H9 (cell line): Measurements from ENCODE around the gene PSTPIP1. TPM values are rescaled to one million over a fixed set of nuclear protein-coding genes. Genes with fewer than 3 reads are reported as not detected.

Source experiments
- DNase-seq: peaks from one replicate; pipeline ENCODE4 v3.0.0-alpha.2; 2017
- H2AFZ ChIP-seq: one replicate; pipeline ENCODE4 v1.6.1; 2013; ENCODE audit warnings: mild to moderate bottlenecking, low read length, control low read depth, moderate library complexity
- H2AK5ac ChIP-seq: 2 replicates; pipeline ENCODE4 v1.6.1; 2013; ENCODE audit warnings: low read length, control low read depth, mixed read lengths; ENCODE audit not compliant: insufficient read length
- H2BK120ac ChIP-seq: one replicate; pipeline ENCODE4 v1.6.1; 2013; ENCODE audit warnings: low read depth, mild to moderate bottlenecking, low read length, control low read depth, inconsistent platforms; ENCODE audit not compliant: poor library complexity, severe bottlenecking
- H2BK12ac ChIP-seq: 2 replicates; pipeline ENCODE4 v1.6.1; 2013; ENCODE audit warnings: low read length, control low read depth, mixed read lengths, low read depth; ENCODE audit not compliant: insufficient read length
- H2BK15ac ChIP-seq: 2 replicates; pipeline ENCODE4 v1.6.1; 2013; ENCODE audit warnings: low read depth, low read length, control low read depth
- H2BK20ac ChIP-seq: one replicate; pipeline ENCODE4 v1.6.1; 2013; ENCODE audit warnings: low read depth, mild to moderate bottlenecking, low read length, control low read depth, inconsistent platforms; ENCODE audit not compliant: poor library complexity, severe bottlenecking
- H2BK5ac ChIP-seq: 2 replicates; pipeline ENCODE4 v1.6.1; 2013; ENCODE audit warnings: low read length, control low read depth, mixed read lengths; ENCODE audit not compliant: insufficient read length
- H3K14ac ChIP-seq: 2 replicates; pipeline ENCODE4 v1.6.1; 2013; ENCODE audit warnings: low read length, control low read depth; ENCODE audit not compliant: insufficient read depth
- H3K18ac ChIP-seq: 2 replicates; pipeline ENCODE4 v1.6.1; 2013; ENCODE audit warnings: low read depth, mild to moderate bottlenecking, mixed read lengths, low read length, control low read depth; ENCODE audit not compliant: insufficient read length
- H3K23ac ChIP-seq: 2 replicates; pipeline ENCODE4 v1.6.1; 2013; ENCODE audit warnings: low read length, control low read depth, mixed read lengths, low read depth; ENCODE audit not compliant: insufficient read length
- H3K23me2 ChIP-seq: 2 replicates; pipeline ENCODE4 v1.6.1; 2013; ENCODE audit warnings: low read depth, mild to moderate bottlenecking, mixed read lengths, low read length, control low read depth; ENCODE audit not compliant: insufficient read length, poor library complexity, severe bottlenecking
- H3K27ac ChIP-seq: 2 replicates; pipeline ENCODE4 v1.5.1; 2013; ENCODE audit warnings: low read length, control low read depth, mixed read lengths, low read depth; ENCODE audit not compliant: insufficient read length
- H3K27me3 ChIP-seq: 2 replicates; pipeline ENCODE4 v1.6.1; 2013; ENCODE audit warnings: low read length, control low read depth, inconsistent platforms; ENCODE audit not compliant: insufficient read depth
- H3K4ac ChIP-seq: 2 replicates; pipeline ENCODE4 v1.6.1; 2013; ENCODE audit warnings: low read depth, mild to moderate bottlenecking, control low read depth, inconsistent platforms, low read length, moderate library complexity
- H3K4me1 ChIP-seq: 2 replicates; pipeline ENCODE4 v1.6.1; 2013; ENCODE audit warnings: low read length, control low read depth, inconsistent platforms; ENCODE audit not compliant: insufficient read depth
- H3K4me2 ChIP-seq: 2 replicates; pipeline ENCODE4 v1.6.1; 2013; ENCODE audit warnings: low read length, control low read depth, mixed read lengths; ENCODE audit not compliant: insufficient read length, insufficient read depth
- H3K56ac ChIP-seq: 2 replicates; pipeline ENCODE4 v1.6.1; 2013; ENCODE audit warnings: low read depth, mild to moderate bottlenecking, mixed read lengths, low read length, control low read depth; ENCODE audit not compliant: insufficient read length
- H3K79me1 ChIP-seq: 2 replicates; pipeline ENCODE4 v1.6.1; 2013; ENCODE audit warnings: low read depth, mild to moderate bottlenecking, moderate library complexity, low read length, control low read depth, inconsistent platforms; ENCODE audit not compliant: insufficient read depth, poor library complexity, severe bottlenecking
- H3K79me2 ChIP-seq: 2 replicates; pipeline ENCODE4 v1.6.1; 2013; ENCODE audit warnings: low read length, control low read depth, inconsistent platforms; ENCODE audit not compliant: insufficient read depth
- H3K9ac ChIP-seq: 2 replicates; pipeline ENCODE4 v1.6.1; 2013; ENCODE audit warnings: low read length, control low read depth, mixed read lengths; ENCODE audit not compliant: insufficient read length; ENCODE audit errors: extremely low read depth
- H3K9me3 ChIP-seq: one replicate; pipeline ENCODE4 v1.6.1; 2013; ENCODE audit warnings: low read depth, low read length, inconsistent platforms; ENCODE audit not compliant: control insufficient read depth
- H3T11ph ChIP-seq: one replicate; pipeline ENCODE4 v1.6.1; 2013; ENCODE audit warnings: mild to moderate bottlenecking, low read length, control low read depth, inconsistent platforms
- H4K20me1 ChIP-seq: one replicate; pipeline ENCODE4 v1.6.1; 2013; ENCODE audit not compliant: control insufficient read depth, insufficient read length, insufficient read depth
- H4K5ac ChIP-seq: 2 replicates; pipeline ENCODE4 v1.6.1; 2013; ENCODE audit warnings: low read depth, mild to moderate bottlenecking, mixed read lengths, low read length, control low read depth; ENCODE audit not compliant: insufficient read length
- H4K8ac ChIP-seq: replicated peaks from 2 replicates; pipeline ENCODE4 v1.6.1; 2013; ENCODE audit warnings: low read length, control low read depth, mixed read lengths, low read depth; ENCODE audit not compliant: insufficient read length
- H4K91ac ChIP-seq: 2 replicates; pipeline ENCODE4 v1.6.1; 2013; ENCODE audit warnings: low read depth, mild to moderate bottlenecking, moderate library complexity, mixed read lengths, low read length, control low read depth; ENCODE audit not compliant: insufficient read length
- H3K27ac Mint-ChIP-seq, 3 experiments: 2 replicates in 2 of 3; 3 replicates in 1 of 3; pipeline ENCODE4 v1.8.0; 2020 to 2021; ENCODE audit warnings: mixed read lengths in 3 of 3, mild to moderate bottlenecking in 1 of 3, moderate library complexity in 1 of 3
- H3K27me3 Mint-ChIP-seq: 2 replicates; pipeline ENCODE4 v1.8.0; 2021; ENCODE audit warnings: low read depth, mild to moderate bottlenecking, moderate library complexity, mixed read lengths
- H3K36me3 Mint-ChIP-seq, 3 experiments: 2 replicates in 2 of 3; 3 replicates in 1 of 3; pipeline ENCODE4 v1.8.0; 2020 to 2021; ENCODE audit warnings: low read depth in 3 of 3, mixed read lengths in 3 of 3; ENCODE audit not compliant: insufficient read depth in 1 of 3
- H3K4me1 Mint-ChIP-seq, 2 experiments: 2 replicates each; pipeline ENCODE4 v1.8.0; 2020; ENCODE audit warnings: mixed read lengths in 2 of 2
- H3K4me3 Mint-ChIP-seq, 2 experiments: 2 replicates in 1 of 2; 3 replicates in 1 of 2; pipeline ENCODE4 v1.8.0; 2020 to 2021; ENCODE audit warnings: mild to moderate bottlenecking in 2 of 2, mixed read lengths in 2 of 2, moderate library complexity in 1 of 2
- H3K9me3 Mint-ChIP-seq, 2 experiments: 2 replicates in 1 of 2; 3 replicates in 1 of 2; pipeline ENCODE4 v1.8.0; 2020; ENCODE audit warnings: mild to moderate bottlenecking in 2 of 2, mixed read lengths in 2 of 2, moderate library complexity in 1 of 2
- WGBS: extraction: QIAGEN DNeasy Blood & Tissue Kit; methylation state at CpG from one replicate; pipeline ENCODE4 v1.1.7; 2013; ENCODE audit warnings: missing lambda C conversion rate, low lambda C conversion rate, mixed read lengths; ENCODE audit not compliant: insufficient read length; ENCODE audit errors: extremely low coverage; 5-methylcytosine and 5-hydroxymethylcytosine counted together
- total RNA-seq: library from RNA; stranded (reverse); gene quantifications from 2 replicates; pipeline ENCODE4 v1.2.1, GENCODE V29; 2021
- TF ChIP-seq, protein P1 (sequence below): fragments of 200-600 bp; sonication (generic); conservative IDR thresholded peaks from 3 replicates; pipeline ENCODE4 v1.8.0; 2021; ENCODE audit warnings: antibody characterized with exemption, mild to moderate bottlenecking

The PSTPIP1 gene
- total RNA-seq, 1 experiment from 2014 or later, result 1.8 TPM

DNA sequence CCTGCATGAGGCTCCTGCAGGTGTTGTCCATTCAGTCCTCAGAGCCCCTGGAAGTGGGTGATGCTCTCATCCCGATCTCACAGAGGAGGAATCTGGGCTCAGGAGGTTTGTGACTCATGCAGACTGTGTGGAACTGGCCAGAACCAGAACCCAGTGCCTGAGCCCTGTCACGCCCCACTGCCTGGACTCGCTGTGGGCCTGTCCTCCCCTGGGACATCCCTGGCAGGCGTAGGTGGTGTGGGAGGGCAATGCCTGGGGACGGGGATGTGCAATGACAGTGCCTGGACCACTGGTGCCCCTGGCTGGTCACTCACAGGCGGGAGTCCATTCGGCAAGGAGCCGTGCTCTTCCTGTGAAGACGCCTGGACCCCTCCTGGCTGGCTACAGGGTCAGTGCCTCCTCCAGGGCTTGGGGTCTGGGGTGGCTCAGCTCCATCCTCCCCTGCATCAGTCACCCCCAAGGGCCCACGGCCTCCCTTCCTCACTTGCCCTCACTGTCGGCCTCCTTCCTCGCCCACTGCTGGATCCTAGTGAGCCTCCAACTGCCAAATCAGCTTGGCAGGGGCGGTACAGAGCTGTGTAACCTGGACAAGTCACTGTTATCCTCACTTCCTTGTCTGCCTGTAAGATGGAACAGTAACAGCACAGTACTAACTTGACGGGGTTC, 14.9 kb downstream of the PSTPIP1 start:
- Histone ChIP-seq H3K56ac (no peak overlapping the region), H3K79me2 (no peaks in the 10 kb centered on the region), H3K79me1 (no peaks in the 10 kb centered on the region), H3K9me3 (no peaks in the 10 kb centered on the region), H2AFZ (no peak overlapping the region), H4K5ac (no peak overlapping the region), H2BK5ac (no peak overlapping the region), H3K14ac (no peak overlapping the region), H3K27ac (no peak overlapping the region), H4K8ac (no peak overlapping the region), H3K18ac (no peak overlapping the region), H3K9ac (no peak overlapping the region), H3K4me1 (no peaks in the 10 kb centered on the region), H4K91ac (no peak overlapping the region), H3K23me2 (no peaks in the 10 kb centered on the region), H3K4me2 (no peak overlapping the region), H2BK120ac (no peak overlapping the region), H4K20me1 (no peaks in the 10 kb centered on the region), H3K23ac (no peak overlapping the region), H3K27me3 (no peaks in the 10 kb centered on the region), H2BK20ac (no peak overlapping the region), H2AK5ac (no peak overlapping the region), H3K4ac (no peak overlapping the region), H2BK15ac (no peak overlapping the region), H3T11ph (no peak overlapping the region), H2BK12ac (no peak overlapping the region)
- no peak for DNase-seq
- TF ChIP-seq, protein P1, sequence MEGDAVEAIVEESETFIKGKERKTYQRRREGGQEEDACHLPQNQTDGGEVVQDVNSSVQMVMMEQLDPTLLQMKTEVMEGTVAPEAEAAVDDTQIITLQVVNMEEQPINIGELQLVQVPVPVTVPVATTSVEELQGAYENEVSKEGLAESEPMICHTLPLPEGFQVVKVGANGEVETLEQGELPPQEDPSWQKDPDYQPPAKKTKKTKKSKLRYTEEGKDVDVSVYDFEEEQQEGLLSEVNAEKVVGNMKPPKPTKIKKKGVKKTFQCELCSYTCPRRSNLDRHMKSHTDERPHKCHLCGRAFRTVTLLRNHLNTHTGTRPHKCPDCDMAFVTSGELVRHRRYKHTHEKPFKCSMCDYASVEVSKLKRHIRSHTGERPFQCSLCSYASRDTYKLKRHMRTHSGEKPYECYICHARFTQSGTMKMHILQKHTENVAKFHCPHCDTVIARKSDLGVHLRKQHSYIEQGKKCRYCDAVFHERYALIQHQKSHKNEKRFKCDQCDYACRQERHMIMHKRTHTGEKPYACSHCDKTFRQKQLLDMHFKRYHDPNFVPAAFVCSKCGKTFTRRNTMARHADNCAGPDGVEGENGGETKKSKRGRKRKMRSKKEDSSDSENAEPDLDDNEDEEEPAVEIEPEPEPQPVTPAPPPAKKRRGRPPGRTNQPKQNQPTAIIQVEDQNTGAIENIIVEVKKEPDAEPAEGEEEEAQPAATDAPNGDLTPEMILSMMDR, result no peak
- Mint-ChIP-seq H3K9me3 (no peaks in the 10 kb centered on the region), H3K36me3 (no peaks in the 10 kb centered on the region), H3K4me1 (0 out of 4 replicates have a peak, but pooled peaks cover 0 to 4% of the 10 kb centered on the region in 2 experiments), H3K27me3 (no peaks in the 10 kb centered on the region; the same call in 1 of the 2 replicates), H3K27ac (no peak overlapping the region; a peak in 1 of 7 replicates), H3K4me3 (no peak overlapping the region)
- no CpG with 5 or more reads among the region's 14 CpGs for WGBS
